Large intestine (tissue), 1 donor: ENCODE data around the gene TRMU. TPM values are rescaled to one million over a fixed set of nuclear protein-coding genes. Genes with fewer than 3 reads are reported as not detected.

Source experiments
- polyA plus RNA-seq: library from polyadenylated mRNA; unstranded; fragments of 120-200 nt; gene quantifications from one replicate; pipeline ENCODE4 v1.2.1, GENCODE V29; 2013

The TRMU gene
- polyA plus RNA-seq, 1 donor = 42.3 TPM

Other genes with a start within 250 kb of the TRMU start
- gene PPARA, start 185.2 kb upstream of the TRMU start, polyA plus RNA-seq = 46.6 TPM
- gene CDPF1, start 85.4 kb upstream of the TRMU start, polyA plus RNA-seq = 11.2 TPM
- gene PKDREJ, start 72.4 kb upstream of the TRMU start, polyA plus RNA-seq = 0.69 TPM
- 136 TPM for gene TTC38, start 67.7 kb upstream of the TRMU start, polyA plus RNA-seq
- gene GTSE1, start 38.8 kb upstream of the TRMU start, polyA plus RNA-seq = 10.3 TPM
- gene CELSR1, start 201.9 kb downstream of the TRMU start, polyA plus RNA-seq = 5.9 TPM